ENCODE data around the gene DKK2.

Gene DKK2

GRCh38 chr4:106898621-106899230 lies 137.4 kb downstream of the DKK2 start:
- no peaks in the 10 kb centered on the region for H3K27me3 ChIP-seq (ENCODE audit: control insufficient read depth, insufficient read depth, low read length)
- no peak overlapping the region for H3K4me3 ChIP-seq (ENCODE audit: low read depth, low read length)
- no peaks in the 10 kb centered on the region for H3K36me3 ChIP-seq (ENCODE audit: control insufficient read depth, insufficient read depth, low read length)
- H3K9me3 ChIP-seq (ENCODE audit: control insufficient read depth, insufficient read depth, low read length): no peaks in the 10 kb centered on the region
- H3K9ac ChIP-seq (ENCODE audit: low read depth, low read length): no peak overlapping the region
- H3K4me1 ChIP-seq (ENCODE audit: control insufficient read depth, insufficient read depth, low read length): no peaks in the 10 kb centered on the region

- H3K36me3 ChIP-seq (ENCODE audit: control insufficient read depth, insufficient read depth, low read length): no peaks in the 10 kb centered on the region
- H3K4me1 ChIP-seq (ENCODE audit: control insufficient read depth, insufficient read depth, low read length): no peaks in the 10 kb centered on the region
- no peaks in the 10 kb centered on the region for H3K27me3 ChIP-seq (ENCODE audit: control insufficient read depth, insufficient read depth, low read length)
- H3K9ac ChIP-seq (ENCODE audit: low read depth, low read length): no peak overlapping the region
- H3K4me3 ChIP-seq (ENCODE audit: low read depth, low read length): no peak overlapping the region
- H3K9me3 ChIP-seq (ENCODE audit: control insufficient read depth, insufficient read depth, low read length): no peaks in the 10 kb centered on the region
Measured at GRCh38 chr4:106893903-106894302, 142.2 kb downstream of the DKK2 start.

GRCh38 chr4:106893395-106893881 lies 142.7 kb downstream of the DKK2 start:
- Histone ChIP-seq H3K9me3 (ENCODE audit: control insufficient read depth, insufficient read depth, low read length) (no peaks in the 10 kb centered on the region), H3K4me1 (ENCODE audit: control insufficient read depth, insufficient read depth, low read length) (no peaks in the 10 kb centered on the region), H3K27me3 (ENCODE audit: control insufficient read depth, insufficient read depth, low read length) (no peaks in the 10 kb centered on the region), H3K4me3 (ENCODE audit: low read depth, low read length) (no peak overlapping the region), H3K9ac (ENCODE audit: low read depth, low read length) (no peak overlapping the region), H3K36me3 (ENCODE audit: control insufficient read depth, insufficient read depth, low read length) (no peaks in the 10 kb centered on the region)

- no peak overlapping the region for H3K4me3 ChIP-seq (ENCODE audit: low read depth, low read length)
- H3K4me1 ChIP-seq (ENCODE audit: control insufficient read depth, insufficient read depth, low read length): no peaks in the 10 kb centered on the region
- no peak overlapping the region for H3K9ac ChIP-seq (ENCODE audit: low read depth, low read length)
- no peaks in the 10 kb centered on the region for H3K9me3 ChIP-seq (ENCODE audit: control insufficient read depth, insufficient read depth, low read length)
- H3K27me3 ChIP-seq (ENCODE audit: control insufficient read depth, insufficient read depth, low read length): no peaks in the 10 kb centered on the region
- H3K36me3 ChIP-seq (ENCODE audit: control insufficient read depth, insufficient read depth, low read length): no peaks in the 10 kb centered on the region
Measured at GRCh38 chr4:106892786-106893185, 143.3 kb downstream of the DKK2 start.

GRCh38 chr4:106875340-106875739 lies 160.8 kb downstream of the DKK2 start:
- Histone ChIP-seq H3K36me3 (ENCODE audit: control insufficient read depth, insufficient read depth, low read length) (no peaks in the 10 kb centered on the region), H3K9ac (ENCODE audit: low read depth, low read length) (no peak overlapping the region), H3K27me3 (ENCODE audit: control insufficient read depth, insufficient read depth, low read length) (no peaks in the 10 kb centered on the region), H3K4me1 (ENCODE audit: control insufficient read depth, insufficient read depth, low read length) (no peaks in the 10 kb centered on the region), H3K4me3 (ENCODE audit: low read depth, low read length) (no peak overlapping the region), H3K9me3 (ENCODE audit: control insufficient read depth, insufficient read depth, low read length) (no peaks in the 10 kb centered on the region)
